ENCODE data around the gene PIP4K2C.

Gene PIP4K2C

DNA sequence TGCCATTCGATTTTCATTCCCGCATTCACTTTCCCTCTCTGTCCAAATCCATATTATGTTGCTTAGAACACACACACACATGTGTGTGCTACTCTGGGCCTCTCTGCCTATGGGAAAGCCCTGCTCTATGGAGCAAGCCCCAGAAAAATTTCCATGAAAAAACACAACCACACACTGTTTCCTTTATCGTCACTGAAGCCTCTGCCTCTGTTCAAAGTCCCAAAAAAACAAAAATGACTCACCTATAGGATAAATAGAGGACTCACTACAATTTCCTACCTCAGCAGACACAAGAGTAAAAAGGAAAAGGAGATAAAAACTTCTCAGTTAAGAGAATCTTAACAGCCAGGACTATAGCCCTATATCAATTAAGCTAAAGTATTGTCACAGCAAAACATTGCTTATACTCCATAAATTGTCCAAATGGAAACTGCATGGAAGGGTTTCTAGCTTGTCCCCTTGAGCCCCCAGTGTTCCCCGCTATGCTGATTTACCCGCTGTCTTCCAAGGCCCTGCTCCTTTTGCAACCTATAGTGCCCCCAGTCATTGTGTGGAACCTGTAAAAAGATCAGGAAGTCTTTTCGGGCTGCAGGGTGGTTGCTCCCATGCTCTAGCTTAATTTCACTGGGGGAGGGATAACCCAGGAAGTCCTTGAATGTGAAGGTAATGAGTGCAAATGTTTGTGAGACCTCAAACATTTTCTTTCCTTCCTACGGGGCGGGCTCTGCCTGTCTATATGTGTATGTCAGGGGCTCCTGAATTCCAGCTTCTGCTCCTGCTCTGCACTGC, 11.1 kb upstream of the PIP4K2C start:
- no peaks in the 10 kb centered on the region for H3K4me1 ChIP-seq (ENCODE audit: insufficient read depth, poor library complexity, severe bottlenecking)
- no peaks in the 10 kb centered on the region for H3K27me3 ChIP-seq (ENCODE audit: insufficient read depth, poor library complexity, severe bottlenecking)
- no peak overlapping the region for H3K4me3 ChIP-seq (ENCODE audit: severe bottlenecking)
- DNase-seq (ENCODE audit: low spot score): no peak
- ATAC-seq (ENCODE audit: low read depth): no peak
- no peaks in the 10 kb centered on the region for H3K9me3 ChIP-seq (ENCODE audit: severe bottlenecking)
- H3K27ac ChIP-seq (ENCODE audit: poor library complexity, severe bottlenecking): no peak overlapping the region
- TF ChIP-seq, protein P1, sequence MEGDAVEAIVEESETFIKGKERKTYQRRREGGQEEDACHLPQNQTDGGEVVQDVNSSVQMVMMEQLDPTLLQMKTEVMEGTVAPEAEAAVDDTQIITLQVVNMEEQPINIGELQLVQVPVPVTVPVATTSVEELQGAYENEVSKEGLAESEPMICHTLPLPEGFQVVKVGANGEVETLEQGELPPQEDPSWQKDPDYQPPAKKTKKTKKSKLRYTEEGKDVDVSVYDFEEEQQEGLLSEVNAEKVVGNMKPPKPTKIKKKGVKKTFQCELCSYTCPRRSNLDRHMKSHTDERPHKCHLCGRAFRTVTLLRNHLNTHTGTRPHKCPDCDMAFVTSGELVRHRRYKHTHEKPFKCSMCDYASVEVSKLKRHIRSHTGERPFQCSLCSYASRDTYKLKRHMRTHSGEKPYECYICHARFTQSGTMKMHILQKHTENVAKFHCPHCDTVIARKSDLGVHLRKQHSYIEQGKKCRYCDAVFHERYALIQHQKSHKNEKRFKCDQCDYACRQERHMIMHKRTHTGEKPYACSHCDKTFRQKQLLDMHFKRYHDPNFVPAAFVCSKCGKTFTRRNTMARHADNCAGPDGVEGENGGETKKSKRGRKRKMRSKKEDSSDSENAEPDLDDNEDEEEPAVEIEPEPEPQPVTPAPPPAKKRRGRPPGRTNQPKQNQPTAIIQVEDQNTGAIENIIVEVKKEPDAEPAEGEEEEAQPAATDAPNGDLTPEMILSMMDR (IDR thresholded peaks at IDR 0.05; ENCODE audit: poor library complexity, severe bottlenecking): no peak
- no peaks in the 10 kb centered on the region for H3K36me3 ChIP-seq (ENCODE audit: low read depth)

GRCh38 chr12:57580466-57580795, 10.6 kb upstream of the PIP4K2C start:
- Histone ChIP-seq H3K27ac (ENCODE audit: poor library complexity, severe bottlenecking) (no peak overlapping the region), H3K4me3 (ENCODE audit: severe bottlenecking) (no peak overlapping the region), H3K9me3 (ENCODE audit: severe bottlenecking) (no peaks in the 10 kb centered on the region), H3K4me1 (ENCODE audit: insufficient read depth, poor library complexity, severe bottlenecking) (no peaks in the 10 kb centered on the region), H3K36me3 (ENCODE audit: low read depth) (no peaks in the 10 kb centered on the region), H3K27me3 (ENCODE audit: insufficient read depth, poor library complexity, severe bottlenecking) (no peaks in the 10 kb centered on the region)
- ATAC-seq (ENCODE audit: low read depth): no peak
- no peak for DNase-seq (ENCODE audit: low spot score)
- TF ChIP-seq, protein P1 (IDR thresholded peaks at IDR 0.05; ENCODE audit: poor library complexity, severe bottlenecking): no peak

GRCh38 chr12:57581802-57582201, 9.2 kb upstream of the PIP4K2C start:
- DNase-seq (ENCODE audit: low spot score) (no peak), ATAC-seq (ENCODE audit: low read depth) (no peak)
- no peak overlapping the region for H3K27ac ChIP-seq (ENCODE audit: poor library complexity, severe bottlenecking)
- no peaks in the 10 kb centered on the region for H3K9me3 ChIP-seq (ENCODE audit: severe bottlenecking)
- no peaks in the 10 kb centered on the region for H3K4me1 ChIP-seq (ENCODE audit: insufficient read depth, poor library complexity, severe bottlenecking)
- TF ChIP-seq, protein P1 (IDR thresholded peaks at IDR 0.05; ENCODE audit: poor library complexity, severe bottlenecking): no peak
- H3K27me3 ChIP-seq (ENCODE audit: insufficient read depth, poor library complexity, severe bottlenecking): no peaks in the 10 kb centered on the region
- H3K4me3 ChIP-seq (ENCODE audit: severe bottlenecking): no peak overlapping the region
- no peaks in the 10 kb centered on the region for H3K36me3 ChIP-seq (ENCODE audit: low read depth)

DNA sequence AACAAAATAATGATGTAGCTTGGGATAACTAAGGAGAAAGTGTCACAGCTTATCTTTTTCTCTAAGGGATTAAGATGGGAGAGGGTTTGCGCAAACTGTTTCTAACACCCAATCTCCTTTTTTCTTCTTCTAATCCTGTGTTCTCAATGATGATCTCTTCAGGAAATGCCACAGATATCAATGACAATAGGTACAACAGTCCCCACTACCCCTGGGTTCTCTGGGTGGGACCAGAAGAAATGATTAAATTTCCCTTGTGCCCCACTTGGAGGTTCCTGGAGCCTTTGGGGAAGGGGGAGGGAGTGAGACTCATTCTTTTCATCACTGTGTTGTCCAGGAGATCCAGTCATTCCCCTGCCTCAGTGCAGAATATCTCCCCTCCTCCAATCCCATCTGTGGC, 8.6 kb upstream of the PIP4K2C start:
- TF ChIP-seq, protein P1 (IDR thresholded peaks at IDR 0.05; ENCODE audit: poor library complexity, severe bottlenecking): no peak
- Histone ChIP-seq H3K4me3 (ENCODE audit: severe bottlenecking) (no peak overlapping the region), H3K27me3 (ENCODE audit: insufficient read depth, poor library complexity, severe bottlenecking) (no peaks in the 10 kb centered on the region), H3K9me3 (ENCODE audit: severe bottlenecking) (no peaks in the 10 kb centered on the region), H3K4me1 (ENCODE audit: insufficient read depth, poor library complexity, severe bottlenecking) (no peaks in the 10 kb centered on the region), H3K36me3 (ENCODE audit: low read depth) (no peaks in the 10 kb centered on the region), H3K27ac (ENCODE audit: poor library complexity, severe bottlenecking) (no peak overlapping the region)
- DNase-seq (ENCODE audit: low spot score): no peak
- no peak for ATAC-seq (ENCODE audit: low read depth)
